Measurements from ENCODE around the gene PAFAH1B2.

Gene PAFAH1B2

DNA sequence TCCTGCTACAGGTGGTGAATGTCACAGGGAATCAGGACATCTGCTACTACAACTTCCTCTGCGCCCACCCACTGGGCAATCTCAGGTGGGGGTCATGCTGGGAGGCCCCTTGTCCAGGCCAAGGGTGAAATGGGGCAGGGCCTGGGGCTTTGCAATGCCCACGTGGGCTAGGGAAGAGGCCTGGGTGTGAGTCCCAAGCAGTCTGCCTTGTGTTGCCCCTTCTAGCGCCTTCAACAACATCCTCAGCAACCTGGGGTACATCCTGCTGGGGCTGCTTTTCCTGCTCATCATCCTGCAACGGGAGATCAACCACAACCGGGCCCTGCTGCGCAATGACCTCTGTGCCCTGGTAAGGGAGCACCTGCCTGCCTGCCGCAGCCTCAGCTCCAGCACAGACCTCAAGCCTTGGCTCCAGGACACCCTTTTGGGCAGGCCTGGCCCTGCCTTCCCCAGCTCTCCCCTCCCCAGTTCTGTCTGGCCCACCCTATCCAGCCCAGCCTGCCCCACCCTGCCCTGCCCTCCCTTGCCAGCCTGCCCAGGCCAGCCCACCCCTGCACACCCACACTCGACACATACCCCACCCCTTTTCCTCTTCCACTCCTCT, 46.0 kb downstream of the PAFAH1B2 start:
- DNase-seq: no peak

DNA sequence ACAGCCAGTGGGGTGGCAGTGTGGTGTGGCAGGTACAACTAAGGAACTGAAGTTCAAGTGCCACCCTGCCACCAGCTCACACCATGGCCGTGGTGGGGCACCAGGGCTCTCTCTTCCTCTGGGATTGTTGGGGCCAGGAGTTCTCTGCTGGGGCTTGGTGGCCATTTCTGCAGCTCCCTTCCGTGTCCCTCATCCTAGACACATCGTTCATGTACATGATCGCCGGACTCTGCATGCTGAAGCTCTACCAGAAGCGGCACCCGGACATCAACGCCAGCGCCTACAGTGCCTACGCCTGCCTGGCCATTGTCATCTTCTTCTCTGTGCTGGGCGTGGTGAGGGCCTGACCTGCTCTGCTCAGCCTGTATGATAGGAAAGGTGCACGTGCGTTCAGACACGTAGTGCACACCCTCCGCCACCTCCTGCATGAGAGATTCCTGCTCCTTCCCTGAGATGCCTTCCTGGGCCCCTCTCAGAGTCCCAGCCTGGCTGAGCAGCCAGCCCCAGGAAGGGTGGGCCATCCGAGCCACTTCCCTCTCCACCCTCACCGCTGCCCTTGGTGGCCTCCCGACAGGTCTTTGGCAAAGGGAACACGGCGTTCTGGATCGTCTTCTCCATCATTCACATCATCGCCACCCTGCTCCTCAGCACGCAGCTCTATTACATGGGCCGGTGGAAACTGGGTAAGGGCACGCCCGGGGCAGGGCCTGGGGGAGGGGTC, 47.8 kb downstream of the PAFAH1B2 start:
- DNase-seq: no peak

DNA sequence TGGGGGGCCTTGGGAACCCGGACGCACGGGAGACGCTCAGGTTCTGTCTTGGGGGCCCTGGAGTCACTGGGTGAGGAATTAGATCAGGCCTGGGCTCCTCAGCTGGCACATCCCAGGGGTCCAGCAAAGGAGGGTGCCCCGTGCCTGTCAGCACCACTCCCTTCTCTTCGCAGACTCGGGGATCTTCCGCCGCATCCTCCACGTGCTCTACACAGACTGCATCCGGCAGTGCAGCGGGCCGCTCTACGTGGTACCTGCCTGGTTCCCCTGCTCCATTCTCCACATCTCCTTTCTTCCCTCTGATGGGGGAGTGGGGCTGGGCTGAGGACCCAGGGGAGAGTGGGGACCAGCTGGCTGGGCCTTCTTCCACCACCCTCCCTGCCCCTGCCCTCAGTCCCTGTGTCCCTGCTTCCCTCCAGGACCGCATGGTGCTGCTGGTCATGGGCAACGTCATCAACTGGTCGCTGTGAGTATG, 48.4 kb downstream of the PAFAH1B2 start:
- DNase-seq: no peak

DNA sequence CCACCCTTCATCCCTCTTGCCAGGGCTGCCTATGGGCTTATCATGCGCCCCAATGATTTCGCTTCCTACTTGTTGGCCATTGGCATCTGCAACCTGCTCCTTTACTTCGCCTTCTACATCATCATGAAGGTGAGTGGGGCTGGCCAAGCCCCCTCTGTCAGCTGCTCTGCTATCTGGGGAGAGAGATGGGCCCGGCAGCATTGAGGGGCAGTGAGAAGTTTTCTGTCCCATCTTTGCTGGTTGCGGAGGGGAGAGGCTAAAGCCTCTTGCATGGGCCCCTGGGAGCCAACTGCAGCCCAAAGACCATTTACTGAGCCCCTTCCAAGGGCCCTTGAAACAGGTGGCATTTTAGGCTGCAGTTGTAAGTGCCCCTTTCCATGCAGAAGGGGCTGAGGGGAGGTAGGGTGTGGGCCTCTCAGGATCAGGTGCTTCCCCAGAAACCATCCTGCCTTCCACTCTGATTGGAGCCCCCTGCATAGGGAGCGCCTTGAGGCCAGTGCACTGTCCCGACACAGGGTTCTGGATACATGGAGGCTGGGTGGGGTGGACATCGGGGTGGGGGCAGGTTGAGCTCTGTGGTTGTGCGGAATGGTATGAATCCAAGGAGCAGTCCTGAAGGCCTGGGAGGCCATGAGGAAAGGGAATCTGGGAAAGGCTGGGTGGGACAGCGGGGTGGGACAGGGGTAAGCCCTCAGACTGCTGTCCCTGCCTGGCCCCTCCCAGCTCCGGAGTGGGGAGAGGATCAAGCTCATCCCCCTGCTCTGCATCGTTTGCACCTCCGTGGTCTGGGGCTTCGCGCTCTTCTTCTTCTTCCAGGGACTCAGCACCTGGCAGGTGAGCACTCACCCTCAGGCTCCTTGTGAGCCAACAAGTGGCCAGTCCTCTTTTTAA, 49.3 kb downstream of the PAFAH1B2 start:
- DNase-seq: no peak

DNA sequence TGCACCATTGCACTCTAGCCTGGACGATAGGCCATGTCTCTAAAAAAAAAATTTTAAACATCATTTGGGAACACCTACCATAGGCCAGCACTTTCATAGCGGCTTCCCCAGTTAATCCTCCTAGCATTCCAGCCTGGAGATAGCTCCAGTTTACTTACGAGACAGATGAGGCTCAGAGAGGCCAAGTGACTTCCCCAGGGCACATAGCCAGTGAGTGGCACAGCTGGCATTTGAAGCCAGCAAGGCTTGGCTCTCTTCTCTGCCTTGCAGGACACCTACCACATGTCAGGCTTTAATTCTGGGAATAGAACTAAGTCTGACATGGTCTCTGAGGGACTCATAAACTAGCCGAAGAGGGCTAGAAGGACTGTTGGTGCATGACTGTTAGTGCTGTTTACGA, 50.2 kb downstream of the PAFAH1B2 start:
- DNase-seq: no peak

DNA sequence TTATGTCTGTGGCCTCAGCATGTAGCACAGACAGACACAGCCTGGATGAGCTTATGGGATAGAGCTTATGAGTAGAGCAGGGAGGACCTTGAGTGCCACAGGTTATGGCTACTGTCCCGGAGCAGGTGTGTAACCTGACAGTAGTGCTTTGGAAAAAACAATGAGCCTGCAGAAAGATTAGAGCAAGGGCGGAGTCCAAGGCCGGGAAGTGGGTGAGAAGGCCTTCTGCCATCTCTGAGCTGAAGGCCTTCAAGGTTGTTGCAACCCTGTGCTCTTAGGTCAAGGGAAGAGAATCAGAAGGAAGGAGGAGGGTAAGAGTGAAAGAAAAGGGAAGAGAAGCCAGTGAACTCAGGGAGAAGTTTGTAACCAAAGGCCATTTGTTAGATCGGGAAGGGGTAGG, 51.2 kb downstream of the PAFAH1B2 start:
- no peak for DNase-seq

DNA sequence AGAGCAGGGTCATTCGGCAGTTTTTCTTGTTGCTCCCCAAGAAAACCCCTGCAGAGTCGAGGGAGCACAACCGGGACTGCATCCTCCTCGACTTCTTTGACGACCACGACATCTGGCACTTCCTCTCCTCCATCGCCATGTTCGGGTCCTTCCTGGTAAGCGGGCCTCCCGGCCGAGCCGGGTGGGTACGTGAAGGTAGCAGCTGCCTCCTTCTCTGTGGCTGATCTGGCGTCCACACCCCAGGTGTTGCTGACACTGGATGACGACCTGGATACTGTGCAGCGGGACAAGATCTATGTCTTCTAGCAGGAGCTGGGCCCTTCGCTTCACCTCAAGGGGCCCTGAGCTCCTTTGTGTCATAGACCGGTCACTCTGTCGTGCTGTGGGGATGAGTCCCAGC, 51.7 kb downstream of the PAFAH1B2 start:
- no peak for DNase-seq

DNA sequence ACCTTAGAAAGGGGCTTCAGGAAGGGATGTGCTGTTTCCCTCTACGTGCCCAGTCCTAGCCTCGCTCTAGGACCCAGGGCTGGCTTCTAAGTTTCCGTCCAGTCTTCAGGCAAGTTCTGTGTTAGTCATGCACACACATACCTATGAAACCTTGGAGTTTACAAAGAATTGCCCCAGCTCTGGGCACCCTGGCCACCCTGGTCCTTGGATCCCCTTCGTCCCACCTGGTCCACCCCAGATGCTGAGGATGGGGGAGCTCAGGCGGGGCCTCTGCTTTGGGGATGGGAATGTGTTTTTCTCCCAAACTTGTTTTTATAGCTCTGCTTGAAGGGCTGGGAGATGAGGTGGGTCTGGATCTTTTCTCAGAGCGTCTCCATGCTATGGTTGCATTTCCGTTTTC, 52.9 kb downstream of the PAFAH1B2 start:
- no peak for DNase-seq

DNA sequence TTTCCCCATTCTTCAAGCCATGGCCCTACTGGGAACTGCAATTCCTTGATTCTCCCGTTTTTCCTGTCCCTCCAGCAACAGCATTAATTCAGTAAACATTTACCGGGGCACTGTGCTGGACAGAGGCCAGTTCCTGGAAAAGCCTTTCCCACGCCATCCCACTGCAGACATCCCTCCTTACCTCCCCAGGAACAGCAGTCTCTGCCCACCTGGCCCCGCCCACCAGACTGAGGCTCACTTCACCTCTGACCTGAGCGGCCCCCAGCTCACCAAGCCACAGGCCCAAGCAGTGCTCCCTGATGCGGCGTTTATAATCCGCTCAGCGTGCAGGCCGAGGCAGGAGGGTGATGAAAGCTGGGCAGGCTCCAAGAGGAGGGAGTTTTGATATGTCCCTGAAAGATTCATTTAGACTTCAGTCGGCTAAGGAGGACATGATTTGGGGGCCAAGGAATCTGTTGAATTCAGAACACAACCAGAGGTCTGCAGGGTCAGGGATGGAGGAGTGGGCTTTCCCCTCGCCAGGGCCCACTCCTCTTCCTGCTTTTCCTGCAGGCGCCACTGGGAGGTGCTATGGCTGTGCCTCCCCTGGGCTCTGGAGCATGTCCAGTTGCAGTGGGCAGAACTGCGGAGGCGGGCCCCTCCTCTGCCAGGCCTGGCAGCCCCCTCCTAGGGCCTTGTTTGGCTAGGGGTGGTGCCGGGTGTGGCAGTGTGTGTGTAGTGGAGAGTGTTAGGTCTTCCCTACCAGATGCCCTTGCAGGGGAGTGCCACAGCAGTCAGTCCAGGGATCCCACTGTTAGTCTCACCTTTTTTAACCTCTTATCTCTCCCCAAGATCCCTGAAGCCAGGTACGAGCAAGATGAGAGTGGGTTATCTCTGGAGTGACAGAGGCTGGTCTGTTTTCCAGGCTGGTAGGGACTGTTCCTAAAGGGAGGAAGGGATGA, 53.7 kb downstream of the PAFAH1B2 start:
- no peak for DNase-seq

DNA sequence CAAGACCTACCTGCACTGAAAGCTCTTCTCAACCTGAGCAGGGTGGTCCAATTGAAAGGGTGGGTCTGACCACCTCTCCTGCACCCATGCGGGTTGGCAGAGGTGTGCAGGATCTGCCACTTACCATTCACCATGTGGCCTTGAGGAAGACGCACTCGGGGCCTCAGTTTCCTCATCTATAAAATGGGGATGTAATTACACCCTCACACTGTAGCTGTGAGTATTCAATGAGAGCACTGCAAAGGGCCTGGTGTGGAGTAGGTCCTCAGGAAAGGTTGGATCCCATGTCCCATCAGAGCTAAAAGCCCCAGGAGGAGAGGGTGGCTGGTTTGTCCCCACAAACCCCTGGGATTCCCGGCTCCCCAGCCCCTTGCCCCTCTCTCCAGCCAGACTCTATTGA, 54.5 kb downstream of the PAFAH1B2 start:
- no peak for DNase-seq

DNA sequence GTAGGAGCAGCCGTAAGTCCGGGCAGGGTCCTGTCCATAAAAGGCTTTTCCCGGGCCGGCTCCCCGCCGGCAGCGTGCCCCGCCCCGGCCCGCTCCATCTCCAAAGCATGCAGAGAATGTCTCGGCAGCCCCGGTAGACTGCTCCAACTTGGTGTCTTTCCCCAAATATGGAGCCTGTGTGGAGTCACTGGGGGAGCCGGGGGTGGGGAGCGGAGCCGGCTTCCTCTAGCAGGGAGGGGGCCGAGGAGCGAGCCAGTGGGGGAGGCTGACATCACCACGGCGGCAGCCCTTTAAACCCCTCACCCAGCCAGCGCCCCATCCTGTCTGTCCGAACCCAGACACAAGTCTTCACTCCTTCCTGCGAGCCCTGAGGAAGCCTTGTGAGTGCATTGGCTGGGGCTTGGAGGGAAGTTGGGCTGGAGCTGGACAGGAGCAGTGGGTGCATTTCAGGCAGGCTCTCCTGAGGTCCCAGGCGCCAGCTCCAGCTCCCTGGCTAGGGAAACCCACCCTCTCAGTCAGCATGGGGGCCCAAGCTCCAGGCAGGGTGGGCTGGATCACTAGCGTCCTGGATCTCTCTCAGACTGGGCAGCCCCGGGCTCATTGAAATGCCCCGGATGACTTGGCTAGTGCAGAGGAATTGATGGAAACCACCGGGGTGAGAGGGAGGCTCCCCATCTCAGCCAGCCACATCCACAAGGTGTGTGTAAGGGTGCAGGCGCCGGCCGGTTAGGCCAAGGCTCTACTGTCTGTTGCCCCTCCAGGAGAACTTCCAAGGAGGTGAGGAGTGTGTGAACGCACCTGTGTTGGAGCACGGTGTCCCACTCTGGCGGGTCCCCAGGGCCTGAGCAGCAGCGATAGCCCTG, 55.2 kb downstream of the PAFAH1B2 start, which contains the start of gene TAGLN:
Gene TAGLN, plus strand, starts transcription at position 318 of the 863 bp plus-strand sequence. CDS start 3,644 bp downstream, outside the sequence.
- no peak for DNase-seq

DNA sequence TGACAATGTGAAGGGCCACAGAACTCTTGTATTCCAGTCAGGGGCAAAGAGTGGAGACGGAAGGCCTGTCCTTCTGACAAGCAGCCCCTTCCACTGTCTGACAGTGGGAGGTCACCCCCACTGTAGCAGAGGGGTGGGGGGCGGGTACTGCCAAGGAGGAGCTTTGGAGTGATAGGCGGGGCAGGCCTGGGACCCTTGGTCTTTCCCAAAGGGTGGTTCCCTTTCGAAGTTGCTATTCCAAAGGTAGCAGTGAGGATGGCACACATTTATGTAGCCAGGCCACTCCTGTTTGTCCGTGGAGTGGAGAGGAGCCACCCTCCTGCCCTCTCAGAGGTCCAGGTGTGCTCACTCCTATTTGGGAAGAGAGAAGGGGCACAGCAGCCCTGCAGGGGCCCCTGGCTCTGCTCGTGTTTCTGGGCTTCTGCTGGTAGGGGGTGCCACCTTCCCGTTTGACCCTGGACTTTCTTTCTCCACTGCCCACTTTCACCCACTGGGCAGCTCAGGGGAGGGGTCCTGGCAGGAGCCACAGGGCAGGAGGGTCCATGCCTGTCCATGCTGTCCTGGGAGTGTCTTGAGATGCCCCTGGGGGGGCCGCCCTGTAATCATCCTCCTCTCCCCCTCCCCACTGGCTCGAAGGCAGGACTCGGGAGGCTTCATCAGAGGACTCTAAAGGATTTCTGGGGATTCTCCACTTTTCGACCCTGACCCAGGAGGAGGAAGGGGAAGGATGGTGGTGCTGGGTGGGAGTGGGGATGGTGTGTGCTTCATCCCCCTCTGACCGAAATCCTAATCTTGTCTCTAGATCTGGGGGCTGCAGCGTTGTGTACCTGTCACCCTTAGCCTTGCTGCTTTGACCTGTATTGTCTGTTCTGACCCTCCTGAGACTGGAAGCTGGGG, 56.1 kb downstream of the PAFAH1B2 start:
- no peak for DNase-seq

DNA sequence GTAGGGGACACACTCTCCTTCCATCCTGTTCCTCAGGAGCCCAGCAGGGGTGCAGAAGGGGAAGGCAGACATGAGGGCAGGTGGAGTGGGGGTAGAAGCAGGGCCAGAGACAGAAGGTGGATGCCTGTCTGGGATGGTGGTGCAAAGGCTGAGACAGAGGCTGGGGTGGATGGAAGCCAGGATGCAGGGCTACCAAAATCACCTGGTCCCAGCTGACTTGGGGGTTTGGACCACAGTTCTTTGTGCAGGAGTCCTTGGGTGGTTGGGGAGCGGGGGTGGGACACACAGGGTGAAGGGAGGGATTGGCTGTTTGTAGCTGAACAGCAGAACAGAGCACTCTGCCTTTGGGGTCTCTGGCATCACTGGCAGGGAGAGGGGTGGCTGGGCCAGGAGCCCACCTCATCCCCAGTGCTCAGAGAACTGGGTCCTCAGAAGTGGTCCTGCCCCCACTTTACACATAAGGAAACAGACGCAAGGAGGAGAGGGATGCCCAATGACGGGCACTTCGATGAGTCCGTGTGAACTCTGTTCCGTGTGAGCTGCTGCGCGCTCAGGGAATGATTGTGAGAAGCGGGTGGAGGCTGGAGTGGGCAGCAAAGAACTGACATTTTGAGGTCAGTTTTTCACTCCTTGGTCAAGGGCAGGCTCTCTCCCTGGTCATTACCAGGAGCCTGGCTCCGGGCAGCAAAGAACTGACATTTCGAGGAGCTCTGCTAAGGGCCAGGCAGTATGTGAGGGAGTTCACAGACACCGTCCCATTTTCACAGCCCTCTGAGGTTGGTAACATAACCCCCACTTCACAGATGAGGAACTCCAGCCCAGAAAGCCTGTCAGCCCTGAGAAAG, 56.9 kb downstream of the PAFAH1B2 start:
- no peak for DNase-seq

DNA sequence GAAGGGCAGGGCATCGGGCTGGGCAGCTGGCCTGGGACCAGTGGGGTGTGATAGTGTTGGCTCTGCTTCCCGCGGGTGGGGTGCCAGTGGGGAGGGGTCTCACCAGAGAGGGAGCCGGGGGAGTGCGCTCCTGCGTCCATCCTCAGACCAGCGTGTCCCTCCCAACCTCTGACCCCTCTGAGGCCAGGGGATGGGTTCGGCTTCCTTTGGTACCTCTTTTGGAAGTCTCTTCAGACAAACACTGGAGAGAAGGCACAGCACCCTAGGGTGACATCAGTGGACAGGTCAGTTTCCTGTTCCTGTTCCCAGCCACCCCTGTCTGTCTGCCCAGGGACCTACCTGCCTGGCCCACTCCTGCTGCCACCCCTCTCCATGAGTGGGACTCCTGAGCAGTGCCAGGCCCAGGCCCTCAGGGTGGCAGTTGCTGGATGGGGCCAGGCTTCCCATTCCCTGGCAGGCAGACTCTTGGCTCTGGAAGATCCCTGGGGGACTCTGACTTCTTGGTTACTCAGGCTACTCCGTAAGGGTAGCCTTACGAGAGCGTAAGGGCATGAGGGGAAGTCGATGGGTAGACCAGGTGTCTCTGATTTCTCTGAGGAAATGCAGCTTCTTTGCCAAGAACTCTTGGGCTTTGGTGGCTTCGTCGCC, 57.7 kb downstream of the PAFAH1B2 start:
- no peak for DNase-seq

DNA sequence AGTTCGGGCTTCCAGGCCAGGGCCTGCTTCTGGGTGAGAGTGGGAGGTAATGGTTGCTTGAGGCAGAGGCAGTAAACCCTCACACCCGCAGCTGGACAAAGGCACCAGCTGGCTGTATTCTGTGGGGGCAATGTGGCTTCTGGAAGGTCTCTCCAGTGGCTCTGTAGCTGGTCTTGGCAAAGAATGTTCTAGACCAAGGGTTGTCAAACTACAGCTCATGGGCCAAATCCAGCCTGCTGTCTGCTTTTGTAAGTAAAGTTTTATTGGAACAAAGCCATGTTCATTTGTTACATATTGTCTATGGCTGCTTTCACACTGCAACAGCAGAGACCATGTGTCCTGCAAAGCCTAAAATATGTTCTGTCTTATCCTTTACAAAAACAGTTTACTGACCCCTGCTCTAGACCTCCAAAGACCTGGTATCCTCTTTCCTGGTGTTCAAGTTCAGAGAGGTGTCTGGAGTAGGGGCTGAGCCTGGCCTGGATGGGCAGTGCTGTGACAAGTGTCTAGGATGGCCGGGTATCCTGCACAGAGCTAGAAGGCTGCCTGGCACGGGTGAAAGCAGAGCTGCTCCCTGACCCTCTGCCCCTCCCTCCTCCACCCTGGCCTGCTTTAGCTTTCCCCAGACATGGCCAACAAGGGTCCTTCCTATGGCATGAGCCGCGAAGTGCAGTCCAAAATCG, 58.4 kb downstream of the PAFAH1B2 start:
- no peak for DNase-seq

DNA sequence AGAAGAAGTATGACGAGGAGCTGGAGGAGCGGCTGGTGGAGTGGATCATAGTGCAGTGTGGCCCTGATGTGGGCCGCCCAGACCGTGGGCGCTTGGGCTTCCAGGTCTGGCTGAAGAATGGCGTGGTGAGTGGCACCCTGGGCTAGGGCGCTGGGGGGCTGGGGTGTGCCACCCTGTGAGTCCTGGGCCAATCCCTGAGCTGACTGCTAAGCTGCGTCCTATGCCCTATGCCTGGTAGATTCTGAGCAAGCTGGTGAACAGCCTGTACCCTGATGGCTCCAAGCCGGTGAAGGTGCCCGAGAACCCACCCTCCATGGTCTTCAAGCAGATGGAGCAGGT, 59.0 kb downstream of the PAFAH1B2 start:
- DNase-seq: no peak

DNA sequence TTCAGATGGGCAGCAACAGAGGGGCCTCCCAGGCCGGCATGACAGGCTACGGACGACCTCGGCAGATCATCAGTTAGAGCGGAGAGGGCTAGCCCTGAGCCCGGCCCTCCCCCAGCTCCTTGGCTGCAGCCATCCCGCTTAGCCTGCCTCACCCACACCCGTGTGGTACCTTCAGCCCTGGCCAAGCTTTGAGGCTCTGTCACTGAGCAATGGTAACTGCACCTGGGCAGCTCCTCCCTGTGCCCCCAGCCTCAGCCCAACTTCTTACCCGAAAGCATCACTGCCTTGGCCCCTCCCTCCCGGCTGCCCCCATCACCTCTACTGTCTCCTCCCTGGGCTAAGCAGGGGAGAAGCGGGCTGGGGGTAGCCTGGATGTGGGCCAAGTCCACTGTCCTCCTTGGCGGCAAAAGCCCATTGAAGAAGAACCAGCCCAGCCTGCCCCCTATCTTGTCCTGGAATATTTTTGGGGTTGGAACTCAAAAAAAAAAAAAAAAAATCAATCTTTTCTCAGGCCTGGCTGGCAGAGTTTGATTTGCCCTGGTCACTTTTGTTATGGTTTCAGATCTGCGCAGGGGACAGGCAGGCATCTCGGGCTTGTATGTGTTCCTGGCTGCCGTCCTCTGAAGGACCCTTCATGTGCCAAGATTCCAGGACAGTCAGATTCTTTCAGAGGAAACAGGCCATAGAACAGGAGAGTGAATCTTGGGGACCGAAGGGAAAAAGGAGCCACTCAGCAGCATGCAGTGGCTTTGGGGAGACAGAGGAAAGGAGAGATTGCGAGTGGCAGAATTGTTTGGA, 60.4 kb downstream of the PAFAH1B2 start:
- no peak for DNase-seq
